Lung (tissue), 12 donors: Measurements from ENCODE around the gene ARHGEF28. TPM values are rescaled to one million over a fixed set of nuclear protein-coding genes. Genes with fewer than 3 reads are reported as not detected.

ENCODE experiments used
- ATAC-seq: fragments of 200-7000 bp; cut with Tn5 transposase; one replicate; pipeline ENCODE4 v1.9.1; 2020; ENCODE audit warnings: moderate number of reproducible peaks; ENCODE audit not compliant: insufficient read depth, low FRiP score
- DNase-seq, 3 donors: peaks; one replicate each; pipeline ENCODE4 v3.0.0-alpha.2; 2013 to 2017
- H3K27ac ChIP-seq, 2 donors: one replicate each; pipeline ENCODE4 v1.5.1; 2013; ENCODE audit warnings: mild to moderate bottlenecking in 2 of 2, moderate library complexity in 2 of 2, control low read depth in 1 of 2, inconsistent platforms in 1 of 2, low read depth in 1 of 2, low read length in 1 of 2
- H3K27me3 ChIP-seq, 3 donors: one replicate each; pipeline ENCODE4 v1.5.1; 2013; ENCODE audit warnings: low read length in 2 of 3; ENCODE audit not compliant: control insufficient read depth in 3 of 3, insufficient read depth in 3 of 3
- H3K36me3 ChIP-seq, 4 donors: one replicate each; pipeline ENCODE4 v1.5.1; 2013; ENCODE audit warnings: low read length in 4 of 4, mild to moderate bottlenecking in 1 of 4, moderate library complexity in 1 of 4; ENCODE audit not compliant: control insufficient read depth in 4 of 4, insufficient read depth in 4 of 4
- H3K4me1 ChIP-seq, 5 donors: one replicate each; pipeline ENCODE4 v1.5.1; 2013; ENCODE audit warnings: low read length in 5 of 5, mild to moderate bottlenecking in 2 of 5, moderate library complexity in 1 of 5; ENCODE audit not compliant: control insufficient read depth in 5 of 5, insufficient read depth in 5 of 5
- H3K4me3 ChIP-seq: one replicate; pipeline ENCODE4 v1.5.1; 2013; ENCODE audit warnings: mild to moderate bottlenecking, control low read depth, moderate library complexity
- H3K9ac ChIP-seq, 2 donors: one replicate each; pipeline ENCODE4 v1.5.1; 2013; ENCODE audit warnings: low read length in 2 of 2, control low read depth in 1 of 2; ENCODE audit not compliant: insufficient read depth in 1 of 2
- H3K9me3 ChIP-seq, 4 donors: one replicate each; pipeline ENCODE4 v1.5.1; 2013; ENCODE audit warnings: low read length in 3 of 4, mild to moderate bottlenecking in 1 of 4, moderate library complexity in 1 of 4; ENCODE audit not compliant: control insufficient read depth in 4 of 4, insufficient read depth in 3 of 4
- WGBS, 2 donors: extraction: QIAGEN DNeasy Blood & Tissue Kit; methylation state at CpG; one replicate each; pipeline ENCODE4 v1.1.7; 2013; 5-methylcytosine and 5-hydroxymethylcytosine counted together
- polyA plus RNA-seq, 2 donors: library from polyadenylated mRNA; stranded (reverse); fragments of 200-250 nt; gene quantifications; one replicate each; pipeline ENCODE4 v1.2.1, GENCODE V29; 2013
- total RNA-seq, 2 donors: library from RNA; depleted of rRNA in 1 of 2; stranded (reverse); fragments of >200 nt in 1 of 2; gene quantifications; one replicate each; pipeline ENCODE4 v1.2.1, GENCODE V29; 2014 to 2021
- TF ChIP-seq, protein P1 (sequence below): IDR thresholded peaks from 2 replicates; pipeline ENCODE4 v1.5.1; 2012; ENCODE audit warnings: mild to moderate bottlenecking; ENCODE audit errors: control extremely low read depth, extremely low read depth
- donor health status: control.
- donor health status: control.
- donor health status: Bipolar disorder and iron deficiency.
- donor health status: healthy.
- donor health status: DM: yes; HTN: yes; CAD: no.

Gene ARHGEF28
- total and polyA plus RNA-seq, 4 donors, result 3.0 to 13.0 (median 10.0) TPM

DNA sequence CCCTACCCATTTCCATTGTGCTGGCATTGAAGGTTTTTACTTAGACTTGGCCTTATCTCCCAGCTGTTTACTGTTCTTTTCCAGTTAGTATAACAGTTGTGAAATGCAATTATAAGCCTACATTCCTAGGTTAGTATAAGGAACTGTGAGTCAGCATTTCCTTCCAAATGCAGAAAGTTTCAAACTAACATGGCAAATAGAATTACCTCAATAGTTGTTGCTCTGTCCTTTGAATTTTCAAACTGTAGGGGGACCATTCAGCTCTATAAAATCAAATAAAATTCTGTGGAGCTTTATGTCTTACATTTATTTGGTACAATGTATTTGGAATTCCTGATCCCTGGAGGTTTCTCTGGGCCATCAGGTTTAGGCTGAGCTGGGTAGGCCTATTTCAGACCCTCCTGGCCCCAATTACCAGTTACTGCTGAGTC is 47.2 kb downstream of the ARHGEF28 start:
- ATAC-seq, result peak; percentile 37
- TF ChIP-seq, protein P1, sequence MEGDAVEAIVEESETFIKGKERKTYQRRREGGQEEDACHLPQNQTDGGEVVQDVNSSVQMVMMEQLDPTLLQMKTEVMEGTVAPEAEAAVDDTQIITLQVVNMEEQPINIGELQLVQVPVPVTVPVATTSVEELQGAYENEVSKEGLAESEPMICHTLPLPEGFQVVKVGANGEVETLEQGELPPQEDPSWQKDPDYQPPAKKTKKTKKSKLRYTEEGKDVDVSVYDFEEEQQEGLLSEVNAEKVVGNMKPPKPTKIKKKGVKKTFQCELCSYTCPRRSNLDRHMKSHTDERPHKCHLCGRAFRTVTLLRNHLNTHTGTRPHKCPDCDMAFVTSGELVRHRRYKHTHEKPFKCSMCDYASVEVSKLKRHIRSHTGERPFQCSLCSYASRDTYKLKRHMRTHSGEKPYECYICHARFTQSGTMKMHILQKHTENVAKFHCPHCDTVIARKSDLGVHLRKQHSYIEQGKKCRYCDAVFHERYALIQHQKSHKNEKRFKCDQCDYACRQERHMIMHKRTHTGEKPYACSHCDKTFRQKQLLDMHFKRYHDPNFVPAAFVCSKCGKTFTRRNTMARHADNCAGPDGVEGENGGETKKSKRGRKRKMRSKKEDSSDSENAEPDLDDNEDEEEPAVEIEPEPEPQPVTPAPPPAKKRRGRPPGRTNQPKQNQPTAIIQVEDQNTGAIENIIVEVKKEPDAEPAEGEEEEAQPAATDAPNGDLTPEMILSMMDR, result no peak
- no peaks in the 10 kb centered on the region for H3K36me3 ChIP-seq
- DNase-seq, result peak in 2 of 3 donors; percentile 74 to 82
- H3K4me3 ChIP-seq, result no peak overlapping the region
- H3K27ac ChIP-seq, result no peak overlapping the region
- peaks cover 0 to 6% (median 4%) of the 10 kb centered on the region in 5 donors for H3K4me1 ChIP-seq
- H3K9ac ChIP-seq, result no peak overlapping the region
- H3K27me3 ChIP-seq, result no peaks in the 10 kb centered on the region
- no peaks in the 10 kb centered on the region for H3K9me3 ChIP-seq

DNA sequence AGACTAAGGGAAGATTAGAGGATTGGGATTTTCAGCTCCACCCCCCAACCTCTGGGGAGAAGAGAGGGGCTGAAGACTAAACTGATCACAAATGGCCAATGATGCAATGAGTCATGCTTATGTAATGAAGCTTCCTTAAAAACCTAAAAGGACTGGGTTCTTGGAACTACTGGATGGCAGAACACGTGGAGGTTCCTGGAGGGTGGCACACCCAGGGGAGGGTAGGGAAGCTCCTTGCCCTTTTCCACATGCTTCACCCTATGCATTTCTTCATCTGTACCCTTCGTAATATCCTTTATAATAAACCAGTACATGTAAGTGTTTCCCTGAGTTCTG is 48.6 kb downstream of the ARHGEF28 start:
- no peak for ATAC-seq
- DNase-seq, result no peak
- TF ChIP-seq, protein P1, result no peak
- H3K9ac ChIP-seq, result no peak overlapping the region
- 61 to 75% methylated on average over 2 of the region's 2 CpGs for WGBS, 2 donors
- H3K9me3 ChIP-seq, result no peaks in the 10 kb centered on the region
- no peak overlapping the region for H3K4me3 ChIP-seq
- no peak overlapping the region for H3K27ac ChIP-seq
- no peaks in the 10 kb centered on the region for H3K36me3 ChIP-seq
- H3K27me3 ChIP-seq, result no peaks in the 10 kb centered on the region
- H3K4me1 ChIP-seq, result peaks cover 0 to 6% (median 4%) of the 10 kb centered on the region in 5 donors

DNA sequence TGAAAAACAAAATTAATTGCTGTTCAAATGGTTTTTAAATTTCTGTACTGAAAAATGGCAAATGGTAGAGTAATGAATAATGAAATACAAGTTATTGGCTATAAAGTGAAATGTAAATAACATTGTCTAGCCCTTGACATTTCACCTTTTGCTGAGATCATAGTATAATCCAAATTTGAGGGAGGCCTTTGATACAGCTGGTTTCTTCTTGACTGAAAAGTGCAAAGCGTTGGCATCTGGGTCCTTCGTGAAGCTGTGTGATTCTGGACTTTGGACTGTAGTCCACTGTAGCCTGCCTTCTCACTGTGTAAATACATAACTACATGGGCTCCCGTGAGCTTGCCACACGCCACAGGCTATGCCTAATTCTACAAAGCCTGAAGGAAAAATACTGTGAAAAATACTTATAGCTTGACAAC is 52.3 kb downstream of the ARHGEF28 start:
- WGBS, 2 donors, result 80 to 92% methylated on average over 4 of the region's 4 CpGs
- no peak overlapping the region for H3K4me3 ChIP-seq
- no peak for ATAC-seq
- no peaks in the 10 kb centered on the region for H3K27me3 ChIP-seq
- no peaks in the 10 kb centered on the region for H3K36me3 ChIP-seq
- TF ChIP-seq, protein P1, result no peak
- no peak overlapping the region for H3K9ac ChIP-seq
- peaks cover 0 to 4% (median 0%) of the 10 kb centered on the region in 5 donors for H3K4me1 ChIP-seq
- DNase-seq, result peak in 1 of 3 donors; percentile 34
- no peaks in the 10 kb centered on the region for H3K9me3 ChIP-seq
- H3K27ac ChIP-seq, result no peak overlapping the region

DNA sequence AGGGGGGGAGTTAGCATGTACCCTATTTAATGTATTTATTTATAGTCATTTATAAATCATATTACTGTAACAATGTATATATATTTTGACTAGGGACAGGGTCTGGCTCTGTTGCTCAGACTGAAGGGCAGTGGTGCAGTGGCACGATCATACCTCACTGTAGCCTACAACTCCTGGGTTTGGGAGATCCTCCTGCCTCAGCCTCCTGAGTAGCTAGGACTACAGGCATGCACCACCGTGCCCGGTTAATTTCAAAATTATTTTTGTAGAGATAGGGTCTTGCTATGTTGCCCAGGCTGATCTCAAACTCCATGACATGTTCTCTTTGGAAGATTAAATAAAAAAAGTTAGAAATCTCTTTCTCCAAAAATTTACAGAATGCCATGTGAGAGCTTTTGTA is 52.8 kb downstream of the ARHGEF28 start:
- WGBS, 2 donors, result 94 to 98% methylated on average over 3 of the region's 3 CpGs
- no peak for DNase-seq
- Histone ChIP-seq H3K36me3 (no peaks in the 10 kb centered on the region), H3K4me1 (peaks cover 0 to 3% (median 0%) of the 10 kb centered on the region in 5 donors), H3K27ac (no peak overlapping the region), H3K9ac (no peak overlapping the region), H3K27me3 (no peaks in the 10 kb centered on the region), H3K9me3 (no peaks in the 10 kb centered on the region), H3K4me3 (no peak overlapping the region)
- TF ChIP-seq, protein P1, result no peak
- no peak for ATAC-seq
